BLaER1 (cell line): Measurements from ENCODE around the gene TEKT2.
A peak's percentile ranks its signal among the peaks of the same experiment; 100 is the strongest.

Source experiments
- H3K27ac ChIP-seq: shearing (Covaris generic); formaldehyde crosslinking; 2 replicates; pipeline ENCODE4 v1.8.1; 2022
- H3K27me3 ChIP-seq: shearing (Covaris generic); formaldehyde crosslinking; 2 replicates; pipeline ENCODE4 v1.8.1; 2022
- H3K36me3 ChIP-seq: shearing (Covaris generic); formaldehyde crosslinking; 2 replicates; pipeline ENCODE4 v1.8.1; 2022
- H3K4me1 ChIP-seq: shearing (Covaris generic); formaldehyde crosslinking; 2 replicates; pipeline ENCODE4 v1.8.1; 2022
- H3K4me2 ChIP-seq: shearing (Covaris generic); formaldehyde crosslinking; 2 replicates; pipeline ENCODE4 v1.8.1; 2022
- H3K4me3 ChIP-seq: shearing (Covaris generic); formaldehyde crosslinking; 2 replicates; pipeline ENCODE4 v1.8.1; 2022
- H3K9ac ChIP-seq: shearing (Covaris generic); formaldehyde crosslinking; 2 replicates; pipeline ENCODE4 v1.8.1; 2022
- H3K9me3 ChIP-seq: shearing (Covaris generic); formaldehyde crosslinking; 2 replicates; pipeline ENCODE4 v1.8.1; 2022
- H4K20me1 ChIP-seq: shearing (Covaris generic); formaldehyde crosslinking; 2 replicates; pipeline ENCODE4 v1.8.1; 2022
- Cebpa-rat ChIP-seq: shearing (Covaris generic); IDR thresholded peaks from 2 replicates; pipeline ENCODE4 v1.8.1; 2022

Gene TEKT2

DNA sequence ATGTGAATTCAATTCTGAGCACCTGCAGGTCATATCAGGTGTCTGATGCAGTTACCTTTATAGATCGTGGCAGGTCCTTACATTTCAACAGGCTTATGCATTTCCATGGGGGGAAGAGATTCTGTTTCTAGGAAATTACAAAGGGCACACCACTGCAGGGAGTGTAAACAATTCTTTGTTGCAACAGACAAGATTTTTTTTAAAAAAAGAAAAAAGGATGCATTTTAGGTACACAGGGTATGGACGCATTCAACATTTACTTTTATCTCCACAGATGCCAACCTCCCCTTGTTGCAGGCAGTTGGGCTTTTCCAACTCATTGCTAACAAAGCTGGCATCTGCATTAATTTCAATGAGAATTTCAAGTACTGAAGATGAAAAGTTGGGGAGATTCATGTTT, 13.5 kb upstream of the TEKT2 start:
- H3K9me3 ChIP-seq, result no peaks in the 10 kb centered on the region
- no peak overlapping the region for H3K9ac ChIP-seq
- H3K4me3 ChIP-seq, result no peak overlapping the region
- no peaks in the 10 kb centered on the region for H3K4me1 ChIP-seq
- no peak for TF ChIP-seq Cebpa-rat
- H3K36me3 ChIP-seq, result no peaks in the 10 kb centered on the region
- H3K27me3 ChIP-seq, result no peaks in the 10 kb centered on the region
- no peaks in the 10 kb centered on the region for H4K20me1 ChIP-seq
- H3K4me2 ChIP-seq, result no peak overlapping the region
- H3K27ac ChIP-seq, result no peak overlapping the region

DNA sequence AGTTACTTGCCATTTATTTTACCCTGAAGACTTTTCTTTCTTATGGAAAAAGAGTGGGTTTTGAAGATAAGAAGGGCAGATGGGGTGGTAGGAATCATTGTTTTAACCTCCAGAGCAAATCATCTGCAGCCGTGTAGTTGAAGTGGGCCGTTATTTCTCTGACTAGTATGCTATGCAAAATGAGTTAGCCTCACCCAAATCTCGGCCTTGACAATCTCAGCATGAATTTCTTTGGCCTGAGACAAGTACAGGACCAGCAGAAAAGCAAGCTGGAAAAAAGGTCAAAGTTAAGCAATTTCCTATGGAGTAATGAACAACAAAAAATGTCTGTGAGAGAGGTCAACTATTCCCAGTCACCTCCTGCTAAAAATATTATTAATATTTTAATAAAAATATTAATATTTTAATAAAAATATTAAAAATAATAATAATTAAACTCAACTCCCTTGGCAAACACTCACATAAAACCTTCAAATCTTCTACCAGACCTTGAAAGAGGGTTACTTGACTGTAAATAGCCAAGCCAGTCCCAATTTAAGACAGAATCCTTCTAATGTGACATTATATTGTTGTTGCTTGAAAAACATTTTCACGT, 6.8 kb upstream of the TEKT2 start:
- peaks cover 4% of the 10 kb centered on the region for H3K4me1 ChIP-seq
- no peak overlapping the region for H3K4me2 ChIP-seq
- H4K20me1 ChIP-seq, result no peaks in the 10 kb centered on the region
- H3K4me3 ChIP-seq, result no peak overlapping the region
- no peak overlapping the region for H3K9ac ChIP-seq
- H3K27me3 ChIP-seq, result no peaks in the 10 kb centered on the region
- TF ChIP-seq Cebpa-rat, result no peak
- no peaks in the 10 kb centered on the region for H3K9me3 ChIP-seq
- H3K36me3 ChIP-seq, result no peaks in the 10 kb centered on the region
- no peak overlapping the region for H3K27ac ChIP-seq

DNA sequence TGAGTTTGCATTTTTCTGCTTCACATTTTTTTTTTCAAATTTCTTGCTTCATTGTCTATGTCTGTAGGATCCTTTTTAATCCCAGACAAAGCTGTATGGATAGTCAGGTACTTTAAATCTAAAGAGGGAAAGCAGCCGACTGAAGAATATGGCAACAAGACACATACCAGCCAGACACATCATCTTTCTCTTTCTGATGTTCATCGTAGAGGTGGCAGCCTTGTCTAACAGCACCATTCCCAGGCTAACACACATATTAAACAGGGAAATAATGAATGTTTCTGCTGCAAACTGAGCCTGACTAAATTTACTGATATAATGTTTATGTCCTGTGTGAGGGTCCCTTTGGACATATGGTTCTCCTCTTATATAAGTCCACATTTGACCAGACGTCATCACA, 3.7 kb upstream of the TEKT2 start:
- no peak overlapping the region for H3K4me2 ChIP-seq
- no peaks in the 10 kb centered on the region for H3K36me3 ChIP-seq
- peaks cover 35% of the 10 kb centered on the region for H3K4me1 ChIP-seq
- H3K9ac ChIP-seq, result no peak overlapping the region
- no peaks in the 10 kb centered on the region for H3K27me3 ChIP-seq
- no peaks in the 10 kb centered on the region for H3K9me3 ChIP-seq
- H3K27ac ChIP-seq, result no peak overlapping the region
- TF ChIP-seq Cebpa-rat, result no peak
- H3K4me3 ChIP-seq, result no peak overlapping the region
- H4K20me1 ChIP-seq, result no peaks in the 10 kb centered on the region

DNA sequence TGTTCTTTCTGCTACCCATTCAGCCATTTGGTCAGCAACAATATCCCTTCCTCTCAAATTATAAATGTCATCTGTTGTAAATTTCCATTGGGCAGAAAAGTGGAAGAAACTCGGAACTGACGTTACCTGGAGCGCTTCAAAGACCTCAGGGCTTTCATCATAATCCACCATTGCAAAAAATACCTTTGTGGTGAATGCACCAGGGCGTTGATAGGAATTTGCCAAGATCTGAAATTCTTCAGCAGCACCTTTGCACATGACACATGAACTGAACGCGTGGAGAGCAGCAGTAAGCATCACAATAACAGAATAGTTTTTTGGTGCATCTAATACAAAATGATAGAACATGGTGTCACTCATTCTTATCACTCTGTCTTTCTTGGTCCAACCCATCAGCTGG, 3.1 kb upstream of the TEKT2 start:
- TF ChIP-seq Cebpa-rat, result no peak
- H3K9ac ChIP-seq, result no peak overlapping the region
- no peaks in the 10 kb centered on the region for H3K9me3 ChIP-seq
- no peaks in the 10 kb centered on the region for H4K20me1 ChIP-seq
- H3K27ac ChIP-seq, result no peak overlapping the region
- no peaks in the 10 kb centered on the region for H3K36me3 ChIP-seq
- H3K4me1 ChIP-seq, result peaks cover 41% of the 10 kb centered on the region
- H3K4me3 ChIP-seq, result no peak overlapping the region
- no peak overlapping the region for H3K4me2 ChIP-seq
- no peaks in the 10 kb centered on the region for H3K27me3 ChIP-seq

DNA sequence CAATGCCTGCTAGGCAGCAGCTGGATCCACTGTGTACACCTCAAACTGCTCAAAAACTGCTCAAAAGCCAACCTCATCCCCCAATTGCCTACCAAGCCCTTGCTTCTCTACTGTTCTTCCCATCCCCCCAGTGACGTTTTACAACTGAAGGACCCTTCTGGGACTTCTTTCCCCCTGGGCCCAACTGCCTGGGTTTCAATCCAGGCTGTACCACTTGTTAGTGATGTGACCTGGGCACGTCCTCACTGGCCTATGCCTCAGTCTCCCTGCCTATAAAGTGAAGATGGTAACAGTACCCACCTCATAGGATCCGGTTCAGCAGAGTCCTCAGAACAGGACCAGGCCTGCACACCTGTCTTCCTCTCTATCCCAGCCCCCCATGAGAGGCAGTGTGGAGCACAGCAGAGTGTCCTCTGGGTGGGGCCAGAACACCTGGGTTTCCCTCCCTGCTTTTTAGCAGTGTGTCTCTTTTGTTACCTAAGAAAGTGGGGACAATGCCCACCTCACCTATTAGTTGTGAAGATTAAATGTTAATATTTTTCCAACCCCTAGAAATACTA, 1.9 kb upstream of the TEKT2 start:
- Histone ChIP-seq H3K27ac (no peak overlapping the region), H3K27me3 (no peaks in the 10 kb centered on the region), H3K36me3 (no peaks in the 10 kb centered on the region), H3K4me3 (no peak overlapping the region), H4K20me1 (no peaks in the 10 kb centered on the region), H3K4me1 (peaks cover 53% of the 10 kb centered on the region), H3K9ac (no peak overlapping the region), H3K9me3 (no peaks in the 10 kb centered on the region), H3K4me2 (peak overlapping the region; percentile 41)
- TF ChIP-seq Cebpa-rat, result no peak

DNA sequence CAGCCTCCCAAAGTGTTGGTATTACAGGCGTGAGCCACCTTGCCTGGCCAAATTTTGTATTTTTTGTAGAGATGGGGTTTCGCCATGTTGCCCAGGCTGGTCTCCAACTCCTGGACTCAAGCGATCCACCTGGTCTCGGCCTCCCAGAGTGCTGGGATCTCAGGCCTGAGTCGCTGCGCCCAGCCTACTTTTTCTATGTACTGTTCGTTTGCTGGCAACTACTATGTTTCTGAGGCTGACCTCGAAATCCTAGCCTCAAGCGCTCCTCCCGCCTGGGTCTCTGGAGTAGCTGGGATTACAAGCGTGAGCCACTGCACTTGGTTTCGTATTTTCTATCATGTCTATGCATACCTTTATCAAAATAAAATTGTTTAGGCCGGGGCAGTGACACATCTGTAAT, 675 bp upstream of the TEKT2 start:
- peak overlapping the region; percentile 95 for H3K4me2 ChIP-seq
- peaks cover 65% of the 10 kb centered on the region for H3K4me1 ChIP-seq

DNA sequence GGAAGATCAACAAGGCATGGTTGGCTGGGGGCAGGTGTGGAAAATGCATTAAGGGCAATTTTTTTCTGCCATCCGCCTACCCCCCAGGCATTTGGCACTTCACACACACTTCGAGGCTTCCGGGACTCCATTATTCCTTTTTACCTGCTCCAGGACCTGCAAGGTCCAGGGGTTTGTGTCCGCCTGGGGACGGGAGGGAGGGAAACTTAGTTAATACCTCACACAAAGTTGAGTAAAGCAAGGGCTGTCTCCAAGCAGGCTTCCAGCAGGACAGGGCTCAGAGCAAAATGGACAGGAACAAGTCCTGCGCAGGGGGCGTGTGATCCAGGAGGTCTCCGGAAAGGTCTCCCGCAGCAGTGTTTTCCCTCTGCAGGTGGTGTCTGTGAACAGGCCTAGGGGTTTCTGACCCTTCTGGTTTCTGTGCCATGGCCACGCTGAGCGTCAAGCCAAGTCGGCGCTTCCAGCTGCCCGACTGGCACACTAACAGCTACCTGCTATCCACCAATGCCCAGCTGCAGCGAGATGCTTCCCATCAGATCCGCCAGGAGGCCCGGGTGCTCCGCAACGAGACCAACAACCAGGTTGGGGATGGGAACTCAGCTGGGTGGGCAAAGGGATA, 712 bp downstream of the TEKT2 start:
- Histone ChIP-seq H3K4me1 (peaks cover 71% of the 10 kb centered on the region), H3K9ac (peak overlapping the region; percentile 41), H3K27me3 (no peaks in the 10 kb centered on the region), H3K27ac (no peak overlapping the region), H3K4me2 (peak overlapping the region; percentile 95), H3K36me3 (no peaks in the 10 kb centered on the region), H4K20me1 (no peaks in the 10 kb centered on the region), H3K9me3 (no peaks in the 10 kb centered on the region), H3K4me3 (peak overlapping the region; percentile 64)
- no peak for TF ChIP-seq Cebpa-rat

More for the DNA sequence above, 675 bp upstream of the TEKT2 start:
- Histone ChIP-seq H4K20me1 (no peaks in the 10 kb centered on the region), H3K36me3 (no peaks in the 10 kb centered on the region), H3K27me3 (no peaks in the 10 kb centered on the region), H3K9me3 (no peaks in the 10 kb centered on the region), H3K9ac (no peak overlapping the region), H3K27ac (no peak overlapping the region), H3K4me3 (no peak overlapping the region)
- no peak for TF ChIP-seq Cebpa-rat

DNA sequence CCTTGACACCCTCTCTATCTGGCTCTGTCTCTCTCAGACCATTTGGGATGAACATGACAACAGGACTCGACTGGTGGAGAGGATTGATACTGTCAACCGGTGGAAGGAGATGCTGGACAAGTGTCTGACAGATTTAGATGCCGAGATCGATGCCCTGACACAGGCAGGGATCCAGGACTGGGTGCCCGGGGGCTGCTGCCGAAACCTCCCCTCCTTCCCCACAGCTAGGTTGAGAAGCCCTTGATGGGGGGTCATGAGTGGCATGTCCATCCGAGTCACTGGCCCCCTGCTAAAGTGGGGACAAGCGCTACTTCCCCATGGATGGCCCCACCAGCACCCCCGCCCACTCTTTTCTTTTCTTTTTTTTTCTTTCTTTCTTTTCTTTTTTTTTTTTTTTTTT, 1.2 kb downstream of the TEKT2 start:
- no peaks in the 10 kb centered on the region for H3K27me3 ChIP-seq
- H3K27ac ChIP-seq, result no peak overlapping the region
- H3K4me1 ChIP-seq, result peaks cover 76% of the 10 kb centered on the region
- H4K20me1 ChIP-seq, result 0 out of 2 replicates have a peak, but pooled peaks cover 2% of the 10 kb centered on the region
- TF ChIP-seq Cebpa-rat, result no peak
- no peaks in the 10 kb centered on the region for H3K9me3 ChIP-seq
- H3K9ac ChIP-seq, result no peak overlapping the region
- no peaks in the 10 kb centered on the region for H3K36me3 ChIP-seq
- no peak overlapping the region for H3K4me3 ChIP-seq
- peak overlapping the region; percentile 95 for H3K4me2 ChIP-seq

DNA sequence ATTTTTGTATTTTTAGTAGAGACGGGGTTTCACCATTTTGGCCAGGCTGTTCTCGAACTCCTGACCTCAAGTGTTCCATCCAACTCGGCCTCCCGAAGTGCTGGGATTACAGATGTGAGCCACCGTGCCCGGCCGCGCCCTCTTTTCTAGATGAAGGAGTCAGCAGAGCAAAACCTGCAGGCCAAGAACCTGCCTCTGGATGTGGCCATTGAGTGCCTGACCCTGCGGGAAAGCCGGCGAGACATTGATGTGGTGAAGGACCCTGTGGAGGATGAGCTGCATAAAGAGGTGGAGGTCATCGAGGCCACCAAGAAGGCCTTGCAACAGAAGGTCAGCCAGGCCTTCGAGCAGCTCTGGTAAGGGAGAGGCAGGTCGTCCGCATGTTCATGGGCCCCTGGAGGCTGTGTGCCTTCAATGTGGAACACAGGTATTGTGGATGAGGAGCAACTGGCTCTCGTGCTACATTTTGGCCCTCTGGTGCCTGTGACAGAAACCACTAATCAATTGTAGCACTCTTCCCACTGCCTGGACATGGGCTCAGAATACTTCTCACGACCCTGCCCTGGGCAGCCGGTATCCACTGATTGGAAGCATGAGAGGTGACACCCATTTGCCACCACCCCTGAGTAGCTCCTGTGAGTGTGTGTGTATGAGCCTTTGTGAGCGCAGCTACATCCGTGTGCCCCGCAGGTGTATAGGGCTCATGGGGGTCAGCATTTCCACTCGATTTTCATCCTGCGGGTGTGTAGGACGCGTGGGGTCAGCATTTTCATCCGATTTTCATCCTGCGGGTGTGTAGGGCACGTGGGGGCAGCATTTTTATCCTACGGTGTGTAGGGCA, 2.0 kb downstream of the TEKT2 start:
- peaks cover 10% of the 10 kb centered on the region; the same call in 1 of the 2 replicates for H4K20me1 ChIP-seq
- no peak overlapping the region for H3K4me3 ChIP-seq
- H3K9ac ChIP-seq, result no peak overlapping the region
- peak overlapping the region; percentile 94 for H3K27ac ChIP-seq
- H3K4me1 ChIP-seq, result peaks cover 84% of the 10 kb centered on the region
- no peaks in the 10 kb centered on the region for H3K27me3 ChIP-seq
- peak overlapping the region; percentile 96 for H3K4me2 ChIP-seq
- TF ChIP-seq Cebpa-rat, result no peak
- peaks cover 5% of the 10 kb centered on the region for H3K36me3 ChIP-seq
- H3K9me3 ChIP-seq, result no peaks in the 10 kb centered on the region
